Activated naive CD8-positive, alpha-beta T cell treated with anti-CD3 and anti-CD28 coated beads, Interleukin-2, amount 50 U/mL, for 16 hours (primary cell): Measurements from ENCODE around the gene ZSWIM1.
A peak's percentile ranks its signal among the peaks of the same experiment; 100 is the strongest.

ENCODE experiments used
- DNase-seq: peaks from one replicate; pipeline ENCODE4 v3.0.0-alpha.2; 2020; ENCODE audit warnings: low read depth, low spot score

Gene ZSWIM1

DNA sequence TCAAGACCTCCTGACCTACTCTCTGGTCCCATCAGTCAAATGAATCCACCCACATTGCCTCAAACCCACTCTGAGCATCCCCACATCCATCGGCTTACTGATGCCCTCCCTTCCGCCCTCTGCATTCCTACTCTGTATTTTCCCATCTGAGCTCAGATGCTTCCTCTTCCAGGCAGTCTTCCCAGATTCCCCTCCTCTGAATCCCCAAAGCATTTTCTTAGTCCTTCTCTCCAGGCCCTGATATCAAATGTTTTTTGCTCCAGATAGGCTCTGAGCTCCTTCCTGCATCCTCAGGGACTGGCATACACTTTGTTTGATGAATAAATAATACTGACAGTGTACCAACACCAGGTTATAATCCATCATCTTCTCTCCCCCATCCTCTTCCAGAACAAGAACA lies 27.1 kb downstream of the ZSWIM1 start:
- DNase-seq, result no peak

DNA sequence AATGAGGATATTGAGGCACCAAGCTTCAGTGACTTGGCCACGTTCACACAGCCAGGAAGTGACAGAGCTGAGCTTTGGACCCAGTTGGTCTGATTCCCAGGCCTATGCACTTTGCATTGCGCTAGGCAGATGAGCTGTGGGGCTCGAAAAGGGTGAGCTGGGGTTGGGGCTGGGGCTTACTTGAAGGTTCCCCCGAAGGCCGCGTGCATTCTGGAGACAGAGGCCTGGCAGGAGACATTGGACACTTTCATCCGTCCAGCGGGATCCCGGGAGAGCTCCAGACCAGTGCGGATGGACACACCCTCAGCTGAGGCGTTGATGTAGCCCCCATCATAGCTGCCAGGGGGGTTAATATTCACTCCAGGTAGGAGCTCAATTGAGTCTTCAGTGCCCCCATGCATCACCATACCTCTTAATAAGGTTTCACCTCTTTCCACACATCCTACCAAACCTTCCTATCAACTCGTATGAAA lies 28.3 kb downstream of the ZSWIM1 start:
- no peak for DNase-seq

DNA sequence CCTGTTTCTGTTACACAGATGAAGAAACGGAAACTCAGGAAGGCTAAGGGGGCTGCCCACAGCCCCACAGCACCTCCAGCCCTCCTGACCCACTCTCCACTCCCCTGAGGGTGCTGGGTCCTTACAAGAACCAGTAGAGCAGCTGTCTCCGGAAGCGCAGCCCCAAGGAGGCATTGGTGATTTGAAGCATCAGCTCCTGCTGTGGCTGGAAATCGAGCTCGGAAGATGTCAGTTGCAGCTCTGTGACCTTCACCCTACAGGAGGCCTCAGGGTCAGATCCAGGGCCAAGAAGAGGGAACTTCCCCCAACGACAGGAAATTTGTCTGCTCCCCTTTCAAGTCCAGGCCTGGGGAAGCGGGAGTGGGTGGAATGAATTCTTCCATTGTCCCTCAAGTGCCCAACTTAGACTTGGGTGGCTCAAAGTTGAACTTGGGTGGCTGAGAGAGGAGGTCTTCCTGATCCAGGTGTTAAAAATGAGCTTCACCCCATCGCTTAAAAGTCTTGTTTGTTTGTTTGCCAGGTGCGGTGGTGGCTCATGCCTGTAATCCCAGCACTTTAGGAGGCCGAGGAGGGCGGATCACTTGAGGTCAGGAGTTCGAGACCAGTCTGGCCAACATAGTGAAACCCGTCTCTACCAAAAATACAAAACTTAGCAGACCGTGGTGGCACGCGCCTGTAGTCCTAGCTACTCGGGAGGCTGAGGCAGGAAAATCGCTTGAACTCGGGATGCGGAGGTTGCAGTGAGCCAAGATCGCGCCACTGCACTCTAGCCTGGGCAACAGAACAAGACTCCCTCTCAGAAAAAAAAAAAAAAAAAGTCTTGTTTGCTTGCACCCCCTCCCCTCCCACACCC lies 29.0 kb downstream of the ZSWIM1 start:
- DNase-seq, result no peak

DNA sequence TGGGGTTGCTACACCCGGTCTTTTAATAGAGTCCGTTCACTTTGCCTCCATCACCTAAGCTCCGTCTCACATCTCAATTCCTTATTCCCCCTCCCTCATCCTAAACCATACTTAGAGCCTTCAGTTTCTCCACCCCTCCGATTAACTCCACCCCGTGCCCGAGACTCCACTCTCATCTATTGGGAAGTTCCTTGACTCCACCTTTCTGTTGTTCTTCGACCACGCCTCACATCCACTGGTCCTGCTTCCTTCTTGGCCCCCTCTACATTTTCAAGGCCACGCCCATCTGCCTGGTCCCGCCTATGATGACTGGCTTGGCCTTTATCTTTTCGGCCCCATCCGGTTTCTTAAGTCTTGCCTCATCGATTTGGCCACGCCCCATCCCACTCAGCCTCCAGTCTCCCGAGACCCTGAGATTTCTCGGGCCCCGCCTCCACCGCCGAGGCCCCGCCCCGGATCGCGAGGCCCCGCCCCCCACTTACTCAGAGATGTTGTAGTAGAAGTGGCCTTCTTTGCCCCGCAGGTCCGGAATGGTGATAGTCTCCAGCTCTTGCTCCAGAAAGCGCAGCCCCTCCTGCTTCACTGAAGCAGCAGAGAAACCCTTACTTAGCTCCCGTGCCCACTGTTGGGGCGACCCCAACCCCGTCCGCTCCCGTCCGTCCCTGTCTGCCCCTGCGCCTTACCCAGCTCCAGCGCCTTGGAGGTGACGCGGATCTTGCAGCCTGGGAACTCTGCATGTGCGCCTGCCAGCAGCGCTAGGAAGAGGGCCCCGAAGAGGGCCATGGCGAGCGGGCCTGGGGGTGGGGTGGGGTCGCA lies 29.9 kb downstream of the ZSWIM1 start:
- peak; percentile 95 for DNase-seq

DNA sequence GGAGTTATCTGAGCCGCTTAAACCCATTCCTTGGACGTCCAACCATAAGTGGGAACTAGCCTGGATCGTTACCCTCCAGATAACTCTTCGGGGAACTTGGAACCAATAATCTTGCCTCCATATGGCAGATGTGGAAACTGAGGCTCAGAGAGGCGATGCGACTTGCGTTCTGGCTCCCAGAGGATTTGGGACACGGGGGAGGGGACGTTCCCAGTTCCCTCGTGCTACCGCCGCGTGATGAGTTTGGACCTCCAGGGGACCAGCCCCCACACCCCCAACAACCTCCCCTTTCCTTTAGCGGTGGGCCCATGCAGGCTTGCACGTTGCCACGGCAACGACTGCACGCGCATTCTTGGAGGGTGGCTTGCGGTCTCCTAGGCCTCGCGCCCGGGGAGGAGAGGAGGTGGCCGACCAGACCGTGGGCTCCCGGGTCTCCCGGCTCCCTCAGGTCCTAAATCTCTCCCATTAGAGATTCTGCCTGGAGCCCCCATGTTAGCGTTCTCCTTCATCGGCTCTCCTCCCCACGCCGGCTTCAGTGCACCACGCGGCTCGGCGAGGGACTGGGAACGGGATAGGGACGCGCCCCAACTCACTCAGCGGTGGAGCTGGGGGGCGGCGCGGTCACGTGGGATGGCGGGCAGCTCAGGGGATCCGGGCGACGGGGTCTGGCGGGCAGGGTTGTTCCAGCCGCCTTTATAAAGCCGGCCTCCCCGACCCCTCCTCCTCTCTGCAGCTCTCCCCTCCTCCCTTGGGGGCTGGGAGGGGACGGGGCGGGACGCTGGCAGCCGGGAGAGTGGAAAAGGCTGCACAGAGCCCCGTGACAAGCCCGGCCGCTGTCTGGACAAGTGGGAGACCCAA lies 30.7 kb downstream of the ZSWIM1 start, which contains the start of gene PLTP:
PLTP (minus strand) TSS at position 670 of the 858 bp plus-strand sequence. CDS start 703 bp downstream, outside the sequence.
- no peak for DNase-seq

DNA sequence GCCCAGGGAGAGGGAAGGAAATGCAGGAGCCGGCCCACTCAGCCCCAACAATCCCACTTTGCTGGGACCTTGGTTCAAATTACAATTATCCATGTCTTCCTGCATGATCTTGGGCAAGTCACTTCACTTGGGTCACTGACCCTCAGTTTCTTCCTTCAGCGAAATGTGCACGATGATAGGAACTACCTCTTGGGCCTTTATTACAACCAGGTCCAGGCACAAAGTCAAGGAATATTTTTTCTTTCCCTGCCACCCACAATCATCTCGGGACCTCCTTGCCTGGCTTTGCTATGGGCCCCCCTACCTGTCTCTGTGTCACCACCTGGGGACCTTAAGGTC lies 31.3 kb downstream of the ZSWIM1 start:
- DNase-seq, result no peak

DNA sequence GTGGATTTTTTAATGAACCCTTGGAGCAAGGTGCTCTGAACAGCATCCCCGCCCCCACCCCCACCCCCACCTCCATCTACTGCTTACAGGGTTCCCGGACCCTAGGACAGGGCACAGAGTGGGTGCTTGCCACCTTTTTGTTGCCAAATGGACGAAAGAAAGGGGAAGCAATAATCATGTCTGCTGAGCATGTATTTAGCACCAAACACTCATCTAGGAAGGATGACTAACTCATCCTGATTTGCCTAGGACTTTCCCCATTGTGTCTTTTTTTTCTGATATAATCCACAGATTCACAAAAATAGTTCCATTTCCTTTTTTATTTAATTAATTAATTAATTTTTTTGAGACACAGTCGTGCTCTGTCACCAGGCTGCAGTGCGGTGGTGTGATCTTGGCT lies 32.1 kb downstream of the ZSWIM1 start:
- DNase-seq, result no peak

DNA sequence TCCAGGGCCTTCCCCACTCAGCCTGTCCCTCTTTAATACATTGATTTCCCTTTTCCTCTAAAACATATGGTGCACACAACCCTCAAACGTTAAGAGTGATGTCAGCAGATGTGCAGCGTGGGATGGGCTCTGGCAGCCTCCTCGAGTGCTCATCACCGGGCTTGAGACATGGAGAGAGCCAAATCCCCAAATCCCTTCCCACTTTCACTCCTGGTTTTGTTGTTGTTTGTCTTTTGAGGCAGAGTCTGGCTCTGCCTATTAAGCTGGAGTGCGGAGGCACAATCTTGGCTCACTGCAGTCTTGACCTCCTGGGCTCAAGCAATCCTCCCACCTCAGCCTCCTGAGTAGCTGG lies 36.7 kb downstream of the ZSWIM1 start:
- no peak for DNase-seq

DNA sequence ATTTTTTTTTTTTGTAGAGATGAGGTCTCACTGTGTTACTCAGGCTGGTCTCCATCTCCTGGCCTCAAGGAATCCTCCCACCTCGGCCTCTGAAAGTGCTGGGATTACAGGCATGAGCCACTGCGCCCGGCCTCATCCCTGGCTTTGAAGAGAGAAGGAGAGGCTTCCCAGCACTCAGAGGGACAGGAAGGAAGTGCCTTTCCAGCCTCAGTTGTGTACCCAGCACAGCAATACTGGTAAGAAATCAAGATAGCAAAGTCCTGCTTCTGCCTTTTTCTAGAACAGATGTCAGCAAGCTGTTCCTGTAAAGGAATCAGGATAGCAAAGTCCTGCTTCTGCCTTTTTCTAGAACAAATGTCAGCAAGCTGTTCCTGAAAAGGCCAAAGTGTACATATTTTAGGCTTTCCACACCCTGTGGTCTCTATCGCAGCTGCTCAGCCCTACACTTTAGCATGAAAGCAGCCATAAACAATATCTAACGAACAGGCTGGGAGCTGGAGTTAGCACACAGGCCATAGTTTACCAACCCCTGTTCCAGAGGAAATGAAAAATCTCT lies 37.2 kb downstream of the ZSWIM1 start:
- no peak for DNase-seq

DNA sequence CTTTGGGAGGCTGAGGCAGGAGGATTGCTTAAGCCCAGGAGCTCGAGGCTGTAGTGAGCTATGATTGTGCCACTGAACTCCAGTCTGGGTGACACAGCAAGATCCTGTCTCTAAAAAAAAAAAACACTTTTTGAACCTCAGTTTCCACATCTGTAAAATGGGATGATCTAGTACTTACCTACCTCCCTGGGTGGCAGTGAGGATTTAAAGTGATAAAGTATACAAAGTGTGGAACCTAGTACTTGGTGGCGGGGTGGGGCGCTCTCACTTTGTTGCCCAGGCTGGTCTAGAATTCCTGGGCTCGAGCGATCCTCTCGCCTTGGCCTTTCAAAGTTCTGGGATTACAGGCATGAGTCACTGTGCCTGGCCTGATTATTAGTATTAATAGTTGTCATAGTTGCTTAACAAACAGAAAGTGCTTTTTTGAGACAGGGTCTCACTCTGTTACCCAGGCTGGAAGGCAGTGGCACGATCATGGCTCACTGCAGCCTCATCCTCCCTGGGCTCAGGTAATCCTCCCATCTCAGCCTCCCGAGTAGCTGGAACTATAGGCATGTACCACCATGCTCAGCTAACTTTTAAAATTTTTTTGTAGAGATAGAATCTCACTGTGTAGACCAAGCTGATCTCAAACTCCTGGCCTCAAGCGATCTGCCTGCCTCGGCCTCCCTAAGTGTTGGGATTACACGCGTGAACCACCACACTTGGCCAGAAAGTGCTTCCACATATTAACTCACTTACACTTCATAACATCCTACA lies 37.9 kb downstream of the ZSWIM1 start:
- DNase-seq, result no peak

DNA sequence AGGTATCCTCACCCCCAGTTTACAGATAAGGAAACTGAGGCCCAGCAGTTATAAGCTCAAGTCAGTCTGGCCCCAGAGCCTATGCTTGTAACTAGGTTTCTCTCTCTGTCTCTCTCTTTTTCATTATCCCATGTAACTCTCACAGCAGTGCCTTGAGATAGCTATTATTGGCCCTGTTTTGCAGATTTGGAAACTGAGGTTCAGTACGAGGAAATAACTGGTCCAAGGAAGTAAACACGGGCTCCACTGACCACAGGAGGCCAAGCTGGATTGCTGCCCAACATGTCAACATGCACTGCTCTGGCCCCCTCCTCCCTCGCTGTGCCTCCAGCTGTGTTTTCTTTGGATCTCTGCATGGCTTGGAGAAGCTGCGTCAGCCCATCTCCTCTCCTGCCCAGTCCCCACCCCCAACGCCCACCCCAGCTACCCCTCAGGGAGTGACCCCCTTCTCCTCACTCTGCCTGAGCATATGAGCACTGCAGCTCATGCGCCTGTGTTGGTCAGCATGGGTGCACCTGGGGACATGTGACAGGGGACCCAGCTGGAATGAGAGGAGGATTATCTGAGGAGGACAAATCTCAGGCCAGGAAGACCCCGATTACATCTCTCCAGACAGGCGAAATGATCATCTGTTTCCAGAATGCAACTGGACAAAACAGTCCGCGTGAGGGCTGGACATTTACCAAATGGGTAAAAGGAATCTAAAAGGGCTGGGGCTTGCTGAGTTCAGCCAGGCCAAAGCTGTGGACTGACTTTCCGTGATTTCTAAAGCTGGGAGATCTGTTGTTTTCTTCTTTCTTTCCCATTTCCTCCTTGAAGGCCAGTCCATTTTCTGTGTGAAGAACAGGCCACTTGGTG lies 38.7 kb downstream of the ZSWIM1 start:
- DNase-seq, result no peak

DNA sequence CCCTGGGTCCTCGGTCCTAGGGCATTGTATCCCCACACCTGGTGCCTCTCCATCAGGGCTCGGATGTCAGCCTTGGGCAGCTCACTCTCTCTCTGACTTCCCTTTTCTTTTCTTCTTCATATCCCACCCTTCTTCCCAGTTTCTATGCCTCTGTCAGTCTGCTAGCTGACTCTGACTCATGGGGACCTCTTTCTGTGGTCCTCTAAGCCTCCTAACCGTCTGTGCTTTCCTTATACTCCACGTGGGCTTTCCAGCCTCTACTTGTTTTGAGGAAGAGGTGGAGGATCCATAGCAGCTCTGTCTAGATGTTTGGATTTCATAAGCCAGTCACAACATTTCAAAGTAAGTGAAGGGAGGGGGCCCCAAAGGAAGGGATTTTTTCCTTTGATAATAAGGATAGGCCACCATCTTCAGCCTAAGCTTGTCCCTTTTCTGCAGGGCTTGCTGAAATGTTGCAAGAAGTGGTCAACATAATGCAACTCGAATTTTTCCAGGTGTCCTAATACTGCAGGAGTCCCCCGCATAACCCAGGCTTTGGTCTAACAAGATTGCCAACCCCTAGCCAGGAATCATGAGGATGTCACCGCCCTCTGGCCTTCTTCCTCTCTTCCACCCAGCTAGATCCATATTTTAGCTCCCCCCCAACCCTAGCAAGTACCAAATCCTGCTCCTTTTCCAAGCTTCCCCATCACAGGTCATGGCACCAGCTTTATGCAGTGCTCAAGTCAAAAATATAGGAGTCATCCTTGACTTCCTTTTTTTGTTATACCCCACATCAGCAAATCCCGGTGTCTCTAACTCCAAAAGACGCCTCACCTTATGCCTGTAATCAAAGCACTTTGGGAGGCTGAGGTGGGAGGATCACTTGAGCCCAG lies 39.7 kb downstream of the ZSWIM1 start:
- DNase-seq, result no peak

DNA sequence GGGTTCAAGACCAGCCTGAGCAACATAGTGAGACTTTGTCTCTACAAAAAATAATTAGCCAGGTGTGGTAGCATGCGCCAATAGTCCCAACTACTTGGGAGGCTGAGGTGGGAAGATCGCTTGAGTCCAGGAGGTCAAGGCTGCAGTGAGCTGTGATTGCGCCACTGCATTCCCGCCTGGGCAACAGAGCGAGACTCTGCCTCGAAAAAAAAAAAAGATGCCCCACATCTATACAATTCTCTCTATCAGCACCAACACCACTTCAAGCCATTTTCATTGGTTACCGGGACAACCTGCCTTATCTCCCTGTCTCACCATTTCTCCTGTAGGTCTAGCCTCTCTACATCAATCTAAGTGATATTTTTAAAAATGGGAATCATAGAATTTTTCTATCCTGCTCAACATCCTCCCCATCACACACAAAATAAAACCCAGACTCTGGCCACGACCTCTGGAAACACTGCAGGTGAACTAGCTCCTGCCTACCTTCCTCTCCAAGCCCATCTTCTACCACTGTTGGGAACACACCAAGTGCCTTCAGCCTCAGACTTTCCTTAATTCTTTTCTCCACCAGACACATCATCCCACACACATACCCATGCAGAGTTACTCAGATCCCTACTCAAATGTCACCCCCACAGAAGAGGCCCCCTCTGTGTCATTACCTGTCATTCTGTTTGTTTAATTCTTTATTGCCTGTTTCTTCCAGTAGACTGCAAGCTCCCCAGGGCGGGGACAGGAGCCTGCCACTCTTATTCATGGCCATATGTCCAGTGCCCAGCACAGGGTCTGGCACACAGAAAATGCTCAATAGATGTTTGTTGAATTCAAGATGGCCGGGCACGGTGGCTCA lies 40.5 kb downstream of the ZSWIM1 start:
- no peak for DNase-seq

DNA sequence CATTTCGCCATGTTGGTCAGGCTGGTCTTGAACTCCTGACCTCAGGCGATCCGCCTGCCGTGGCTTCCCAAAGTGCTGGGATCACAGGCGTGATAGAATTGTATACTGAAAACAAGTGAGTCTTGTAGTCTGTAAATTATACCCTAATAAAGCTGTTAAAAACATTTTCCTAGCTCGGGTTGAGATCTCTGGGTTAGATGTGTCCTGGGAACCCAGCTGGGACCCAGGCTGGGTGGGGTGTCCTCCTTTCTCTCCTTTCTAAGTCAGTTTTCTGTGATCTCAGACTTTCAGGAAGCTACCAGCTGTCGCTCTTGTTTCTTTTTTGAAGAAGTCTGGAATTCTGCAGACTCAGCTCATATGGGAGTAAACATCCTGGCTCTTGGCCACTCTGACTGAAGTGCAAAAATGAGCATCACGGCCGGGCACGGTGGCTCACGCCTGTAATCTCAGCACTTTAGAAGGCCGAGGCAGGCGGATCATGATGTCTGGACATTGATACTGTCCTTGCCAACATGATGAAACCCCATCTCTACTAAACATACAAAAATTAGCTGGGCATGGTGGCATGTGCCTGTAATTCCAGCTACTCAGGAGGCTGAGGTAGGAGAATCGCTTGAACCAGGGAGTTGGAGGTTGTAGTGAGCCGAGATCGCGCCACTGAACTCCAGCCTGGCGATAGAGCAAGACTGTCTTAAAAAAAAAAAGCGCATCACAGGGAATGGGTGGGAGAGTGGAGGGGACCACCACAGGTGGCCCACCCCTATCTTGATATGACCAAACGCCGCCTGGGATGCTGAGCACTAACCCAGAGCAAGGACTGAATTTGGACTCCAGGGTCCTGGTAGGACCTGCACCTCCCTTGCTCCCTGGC lies 43.6 kb downstream of the ZSWIM1 start:
- no peak for DNase-seq

DNA sequence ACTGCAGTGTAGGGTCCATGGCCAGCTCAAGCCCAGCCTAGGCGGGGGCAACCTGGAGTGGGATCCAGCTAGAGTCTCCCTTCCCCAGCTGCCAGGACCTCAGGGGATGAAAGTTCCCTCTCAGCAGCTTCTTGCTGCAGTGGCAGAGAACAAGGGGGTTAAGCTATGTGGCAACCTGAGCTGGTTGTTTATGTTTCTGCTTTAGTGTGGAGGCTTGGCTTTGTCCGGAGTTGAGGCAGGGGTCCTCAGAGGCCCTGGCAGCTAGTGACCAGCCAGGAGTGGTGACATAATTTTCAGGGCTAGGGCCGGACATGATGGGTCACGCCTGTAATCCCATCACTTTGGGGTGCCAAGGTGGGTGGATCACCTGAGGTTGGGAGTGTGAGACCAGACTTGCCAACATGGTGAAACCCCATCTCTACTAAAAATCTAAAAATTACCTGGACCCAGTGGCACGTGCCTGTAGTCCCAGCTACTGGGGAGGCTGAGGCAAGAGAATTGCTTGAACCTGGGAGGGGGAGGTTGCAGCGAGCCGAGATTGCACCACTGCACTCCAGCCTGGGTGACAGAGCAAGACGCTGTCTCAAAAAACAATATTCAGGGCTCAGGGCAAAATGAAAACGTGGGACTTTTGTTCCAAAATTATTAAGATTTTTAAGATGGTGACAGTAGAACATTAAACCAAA lies 44.9 kb downstream of the ZSWIM1 start:
- no peak for DNase-seq

DNA sequence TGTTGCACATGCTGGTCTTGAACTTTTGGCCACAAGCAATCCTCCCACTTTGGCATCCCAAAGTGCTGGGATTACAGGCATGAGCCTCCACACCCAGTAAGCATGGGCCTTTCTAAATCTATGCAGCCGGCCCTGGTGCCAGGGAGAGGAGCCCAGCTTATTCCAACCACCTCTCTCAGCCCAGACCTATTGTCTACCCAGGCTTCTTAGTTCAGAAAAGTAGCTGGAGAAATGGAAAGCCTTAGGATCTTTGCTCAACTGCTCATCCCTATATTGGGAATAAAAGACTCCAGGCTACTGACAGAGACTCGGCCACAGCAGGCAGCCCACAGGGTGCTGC lies 45.7 kb downstream of the ZSWIM1 start:
- DNase-seq, result no peak
